Upper lobe of left lung (tissue), 6 donors: ENCODE measurements around the gene ASL. TPM values are rescaled to one million over a fixed set of nuclear protein-coding genes. Genes with fewer than 3 reads are reported as not detected.
A peak's percentile ranks its signal among the peaks of the same experiment; 100 is the strongest.

Source experiments
- ATAC-seq, 2 donors: fragments of 200-7000 bp; cut with Tn5 transposase; one replicate each; pipeline ENCODE4 v1.9.1; 2022; ENCODE audit warnings: mild to moderate bottlenecking in 2 of 2, moderate library complexity in 2 of 2; ENCODE audit not compliant: low FRiP score in 2 of 2
- DNase-seq, 2 donors: peaks; one replicate each; pipeline ENCODE4 v3.0.0-alpha.2; 2019 to 2020
- H3K27ac ChIP-seq, 4 donors: fragments of 200-600 bp; sonication (generic); one replicate each; pipeline ENCODE4 v1.5.1; 2016 to 2019
- H3K27me3 ChIP-seq, 4 donors: fragments of 200-600 bp; sonication (generic); one replicate each; pipeline ENCODE4 v1.5.1; 2017 to 2019
- H3K36me3 ChIP-seq, 4 donors: fragments of 200-600 bp; sonication (generic); one replicate each; pipeline ENCODE4 v1.5.1; 2016 to 2019
- H3K4me1 ChIP-seq, 4 donors: fragments of 200-600 bp; sonication (generic); one replicate each; pipeline ENCODE4 v1.5.1; 2018 to 2019
- H3K4me3 ChIP-seq, 4 donors: fragments of 200-600 bp; sonication (generic); one replicate each; pipeline ENCODE4 v1.5.1; 2017 to 2019; ENCODE audit warnings: mild to moderate bottlenecking in 2 of 4, moderate library complexity in 1 of 4
- H3K9me3 ChIP-seq, 4 donors: fragments of 200-600 bp; sonication (generic); one replicate each; pipeline ENCODE4 v1.5.1; 2018 to 2019
- EP300 ChIP-seq, 4 donors: sonication (generic); formaldehyde crosslinking; IDR thresholded peaks; one replicate each; pipeline ENCODE4 v1.5.1; 2017; ENCODE audit warnings: antibody characterized with exemption in 4 of 4, control low read depth in 2 of 4
- POLR2A ChIP-seq, 4 donors: fragments of 450-650 bp; IDR thresholded peaks; one replicate each; pipeline ENCODE4 v1.5.1; 2016 to 2017; ENCODE audit warnings: antibody characterized with exemption in 4 of 4, mild to moderate bottlenecking in 2 of 4
- POLR2AphosphoS5 ChIP-seq, 2 donors: sonication (generic); formaldehyde crosslinking; IDR thresholded peaks; one replicate each; pipeline ENCODE4 v1.5.1; 2017; ENCODE audit warnings: antibody characterized with exemption in 2 of 2
- WGBS, 2 donors: methylation state at CpG; one replicate each; pipeline ENCODE4 v1.1.5; 2017 to 2018; 5-methylcytosine and 5-hydroxymethylcytosine counted together
- total RNA-seq, 6 donors: library from RNA; depleted of rRNA in 4 of 6; stranded (reverse); fragments of >200 nt in 4 of 6; gene quantifications; one replicate each; pipeline versions ENCODE4 v1.1.0 to v1.2.1, GENCODE V29; 2016 to 2021
- TF ChIP-seq, protein P1 (sequence below), 6 experiments: fragments of 450-650 bp in 4 of 6; fragments of 200-600 bp in 2 of 6; sonication (generic) in 2 of 6; IDR thresholded peaks; one replicate each; pipeline ENCODE4 v1.5.1; 2016 to 2019; ENCODE audit warnings: antibody characterized with exemption in 6 of 6
- donor health status: DM: no; HTN: no; CAD: no; lungs with moderate emphysema.
- donor health status: DM: no; HTN: yes; CAD: no; lungs with severe emphysema.

Gene ASL
- total RNA-seq, 6 donors from 2014 or later, result 45.5 to 101 (median 67.6) TPM

DNA sequence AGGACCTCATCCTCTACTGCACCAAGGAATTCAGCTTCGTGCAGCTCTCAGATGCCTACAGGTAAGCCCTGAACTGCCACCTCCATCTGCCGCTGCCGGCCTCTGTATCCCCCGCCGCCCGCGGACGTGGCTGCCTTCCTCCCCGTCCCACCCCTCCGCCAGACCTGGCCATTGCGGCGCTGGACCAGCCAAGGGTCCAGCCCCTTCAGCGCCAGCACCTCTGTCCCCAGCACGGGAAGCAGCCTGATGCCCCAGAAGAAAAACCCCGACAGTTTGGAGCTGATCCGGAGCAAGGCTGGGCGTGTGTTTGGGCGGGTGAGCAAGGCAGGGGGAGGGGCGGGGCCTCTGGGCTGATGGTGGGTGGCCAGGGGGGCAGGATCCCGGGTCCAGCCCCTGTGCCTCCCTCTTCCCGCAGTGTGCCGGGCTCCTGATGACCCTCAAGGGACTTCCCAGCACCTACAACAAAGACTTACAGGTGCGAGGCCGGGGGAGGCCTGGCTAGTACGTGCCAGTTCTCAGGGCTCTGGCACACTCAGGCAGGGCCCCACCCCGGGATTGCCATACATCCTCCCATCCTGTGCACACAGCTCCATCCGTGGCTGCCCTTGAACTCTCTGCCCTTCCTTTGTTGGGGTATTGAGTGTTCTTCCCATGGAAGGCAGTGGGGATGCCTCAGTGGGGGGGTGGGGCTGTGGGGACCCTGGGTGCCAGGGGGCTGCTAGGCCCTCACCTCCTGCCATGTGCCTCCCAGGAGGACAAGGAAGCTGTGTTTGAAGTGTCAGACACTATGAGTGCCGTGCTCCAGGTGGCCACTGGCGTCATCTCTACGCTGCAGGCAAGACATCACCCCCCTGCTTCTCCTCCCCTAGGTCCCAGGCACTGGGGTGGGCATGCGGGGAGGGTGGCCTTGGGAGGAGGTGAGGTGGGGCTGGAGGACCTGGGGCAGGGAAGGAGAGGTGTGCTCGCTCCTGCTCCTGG, 13.5 kb downstream of the ASL start:
- Histone ChIP-seq H3K27ac (no peak overlapping the region), H3K9me3 (no peaks in the 10 kb centered on the region), H3K4me1 (peaks cover 0 to 11% (median 8%) of the 10 kb centered on the region in 4 donors), H3K36me3 (peaks cover 4 to 52% (median 30%) of the 10 kb centered on the region in 4 donors), H3K4me3 (no peak overlapping the region), H3K27me3 (no peaks in the 10 kb centered on the region)
- ATAC-seq (no peak), DNase-seq (peak in 1 of 2 donors; percentile 77)
- TF ChIP-seq EP300 (IDR thresholded peaks at IDR 0.05) (no peak), POLR2AphosphoS5 (IDR thresholded peaks at IDR 0.05) (no peak), POLR2A (IDR thresholded peaks at IDR 0.05) (no peak)
- TF ChIP-seq, protein P1, sequence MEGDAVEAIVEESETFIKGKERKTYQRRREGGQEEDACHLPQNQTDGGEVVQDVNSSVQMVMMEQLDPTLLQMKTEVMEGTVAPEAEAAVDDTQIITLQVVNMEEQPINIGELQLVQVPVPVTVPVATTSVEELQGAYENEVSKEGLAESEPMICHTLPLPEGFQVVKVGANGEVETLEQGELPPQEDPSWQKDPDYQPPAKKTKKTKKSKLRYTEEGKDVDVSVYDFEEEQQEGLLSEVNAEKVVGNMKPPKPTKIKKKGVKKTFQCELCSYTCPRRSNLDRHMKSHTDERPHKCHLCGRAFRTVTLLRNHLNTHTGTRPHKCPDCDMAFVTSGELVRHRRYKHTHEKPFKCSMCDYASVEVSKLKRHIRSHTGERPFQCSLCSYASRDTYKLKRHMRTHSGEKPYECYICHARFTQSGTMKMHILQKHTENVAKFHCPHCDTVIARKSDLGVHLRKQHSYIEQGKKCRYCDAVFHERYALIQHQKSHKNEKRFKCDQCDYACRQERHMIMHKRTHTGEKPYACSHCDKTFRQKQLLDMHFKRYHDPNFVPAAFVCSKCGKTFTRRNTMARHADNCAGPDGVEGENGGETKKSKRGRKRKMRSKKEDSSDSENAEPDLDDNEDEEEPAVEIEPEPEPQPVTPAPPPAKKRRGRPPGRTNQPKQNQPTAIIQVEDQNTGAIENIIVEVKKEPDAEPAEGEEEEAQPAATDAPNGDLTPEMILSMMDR (IDR thresholded peaks at IDR 0.05), result no peak
- 91 to 98% methylated on average over 17 to 22 of the region's 32 CpGs for WGBS, 2 donors

DNA sequence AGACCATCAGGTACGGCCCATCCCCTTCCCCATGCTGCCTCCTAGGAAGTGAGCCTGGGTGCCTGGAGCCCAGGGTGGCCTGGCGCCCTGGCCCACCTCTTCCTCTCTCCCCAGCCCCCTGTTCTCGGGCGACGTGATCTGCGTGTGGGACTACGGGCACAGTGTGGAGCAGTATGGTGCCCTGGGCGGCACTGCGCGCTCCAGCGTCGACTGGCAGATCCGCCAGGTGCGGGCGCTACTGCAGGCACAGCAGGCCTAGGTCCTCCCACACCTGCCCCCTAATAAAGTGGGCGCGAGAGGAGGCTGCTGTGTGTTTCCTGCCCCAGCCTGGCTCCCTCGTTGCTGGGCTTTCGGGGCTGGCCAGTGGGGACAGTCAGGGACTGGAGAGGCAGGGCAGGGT, 17.0 kb downstream of the ASL start:
- 91 to 97% methylated on average over 15 to 18 of the region's 19 CpGs for WGBS, 2 donors
- Histone ChIP-seq H3K27ac (no peak overlapping the region), H3K4me3 (no peak overlapping the region), H3K9me3 (no peaks in the 10 kb centered on the region), H3K4me1 (no peaks in the 10 kb centered on the region), H3K27me3 (no peaks in the 10 kb centered on the region), H3K36me3 (peaks cover 4 to 27% (median 15%) of the 10 kb centered on the region in 4 donors)
- DNase-seq (peak in 1 of 2 donors; percentile 75), ATAC-seq (peak in 1 of 2 donors; percentile 54)
- TF ChIP-seq POLR2A (IDR thresholded peaks at IDR 0.05), result no peak
- TF ChIP-seq, protein P1 (IDR thresholded peaks at IDR 0.05), result no peak

DNA sequence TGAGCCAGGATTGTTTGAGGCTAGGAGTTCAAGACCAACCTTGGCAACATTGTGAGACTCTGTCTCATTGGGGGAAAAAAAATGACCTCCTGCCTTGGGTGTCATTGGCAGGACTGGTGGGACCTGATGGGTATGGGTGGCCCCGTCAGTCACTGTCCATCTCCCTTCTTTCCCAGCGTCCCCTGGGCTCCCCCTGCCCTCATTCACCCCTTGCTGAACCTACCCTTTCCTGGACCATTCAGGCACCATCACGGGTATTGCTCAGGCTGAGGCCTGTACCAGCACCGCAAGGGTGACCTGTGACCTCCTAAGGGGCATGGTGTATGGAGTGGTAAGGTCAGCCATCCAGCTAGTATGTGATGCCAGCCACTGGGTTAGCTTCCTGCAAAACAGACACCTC, 19.4 kb downstream of the ASL start:
- peak in 1 of 2 donors; percentile 2 for ATAC-seq
- H3K36me3 ChIP-seq, result peaks cover 0 to 14% (median 9%) of the 10 kb centered on the region in 4 donors
- 91 to 98% methylated on average over 4 of the region's 4 CpGs for WGBS, 2 donors

DNA sequence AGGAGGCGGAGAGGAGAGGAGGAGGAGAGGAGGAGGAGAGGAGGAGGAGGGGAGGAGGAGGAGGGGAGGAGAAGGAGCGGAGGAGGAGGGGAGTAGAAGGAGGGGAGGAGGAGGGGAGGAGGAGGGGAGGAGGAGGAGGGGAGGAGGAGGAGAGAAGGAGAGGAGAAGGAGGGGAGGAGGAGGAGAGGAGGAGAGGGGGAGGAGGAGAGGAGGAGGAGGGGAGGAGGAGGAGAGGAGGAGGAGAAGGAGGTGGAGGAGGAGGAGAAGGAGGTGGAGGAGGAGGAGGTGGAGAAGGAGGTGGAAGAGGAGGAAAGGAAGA, 23.6 kb downstream of the ASL start:
- 40% methylated on average over 1 of the region's 2 CpGs; no CpG with 5 or more reads in 1 of the 2 donors for WGBS, 2 donors
- Histone ChIP-seq H3K4me3 (no peak overlapping the region), H3K36me3 (no peaks in the 10 kb centered on the region), H3K4me1 (peaks cover 3 to 15% (median 8%) of the 10 kb centered on the region in 4 donors), H3K27me3 (no peaks in the 10 kb centered on the region), H3K9me3 (no peaks in the 10 kb centered on the region), H3K27ac (peak overlapping the region in 3 of 4 donors; percentile 79 to 93 (median 85))
- TF ChIP-seq POLR2A (IDR thresholded peaks at IDR 0.05), result no peak
- DNase-seq, result no peak
- ATAC-seq, result peak in 1 of 2 donors; percentile 2

More for the DNA sequence above, 19.4 kb downstream of the ASL start:
- no peak for TF ChIP-seq EP300 (IDR thresholded peaks at IDR 0.05)
- TF ChIP-seq, protein P1 (IDR thresholded peaks at IDR 0.05), result no peak
- TF ChIP-seq POLR2AphosphoS5 (IDR thresholded peaks at IDR 0.05), result no peak
- TF ChIP-seq POLR2A (IDR thresholded peaks at IDR 0.05), result no peak
- H3K9me3 ChIP-seq, result no peaks in the 10 kb centered on the region
- no peak overlapping the region for H3K4me3 ChIP-seq
- H3K27me3 ChIP-seq, result no peaks in the 10 kb centered on the region
- H3K4me1 ChIP-seq, result peaks cover 3 to 6% (median 6%) of the 10 kb centered on the region in 4 donors
- no peak for DNase-seq
- H3K27ac ChIP-seq, result no peak overlapping the region

DNA sequence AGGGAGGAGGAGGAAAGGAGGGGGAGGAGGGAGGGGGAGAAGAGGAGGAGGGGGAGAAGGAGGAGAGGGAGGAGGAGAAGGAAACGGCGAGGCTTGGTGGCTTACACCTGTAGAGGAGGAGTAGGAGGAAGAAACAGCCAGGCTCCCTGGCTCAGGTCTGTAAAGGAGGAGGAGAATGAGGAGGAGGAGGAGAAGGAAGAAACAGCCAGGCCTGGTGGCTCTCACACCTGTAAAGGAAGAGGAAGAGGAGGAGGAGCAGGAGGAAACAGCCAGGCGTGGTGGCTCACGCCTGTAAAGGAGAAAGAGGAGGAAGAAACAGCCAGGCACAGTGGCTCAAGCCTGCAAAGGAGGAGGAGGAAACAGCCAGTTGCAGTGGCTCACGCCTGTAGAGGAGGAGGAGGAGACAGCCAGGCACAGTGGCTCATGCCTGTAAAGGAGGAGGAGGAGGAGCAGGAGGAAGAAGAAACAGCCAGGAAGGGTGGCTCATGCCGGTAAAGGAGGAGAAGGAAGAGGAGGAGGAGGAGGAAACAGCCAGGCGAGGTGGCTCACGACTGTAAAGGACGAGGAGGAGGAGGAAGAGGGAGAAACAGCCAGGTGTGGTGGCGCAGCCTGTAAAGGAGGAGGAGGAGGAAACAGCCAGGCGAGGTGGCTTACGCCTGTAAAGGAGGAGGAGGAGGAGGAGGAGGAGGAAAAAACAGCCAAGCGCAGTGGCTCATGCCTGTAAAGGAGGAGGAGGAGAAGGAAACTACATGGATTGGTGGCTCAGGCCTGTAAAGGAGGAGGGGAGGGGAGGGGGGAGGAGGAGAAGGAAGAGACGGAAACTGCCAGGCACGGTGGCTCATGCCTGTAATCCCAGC, 24.2 kb downstream of the ASL start:
- Histone ChIP-seq H3K27me3 (no peaks in the 10 kb centered on the region), H3K4me3 (peak overlapping the region in 3 of 4 donors; percentile 29 to 44 (median 42)), H3K9me3 (no peaks in the 10 kb centered on the region), H3K36me3 (no peaks in the 10 kb centered on the region), H3K27ac (peak overlapping the region; percentile 64 to 93 (median 82)), H3K4me1 (peaks cover 3 to 15% (median 8%) of the 10 kb centered on the region in 4 donors)
- peak in 2 of 4 donors; percentile 22 to 71 for TF ChIP-seq POLR2A (IDR thresholded peaks at IDR 0.05)
- TF ChIP-seq POLR2AphosphoS5 (IDR thresholded peaks at IDR 0.05), result peak in 1 of 2 donors; percentile 39
- TF ChIP-seq, protein P1 (IDR thresholded peaks at IDR 0.05), result no peak
- no peak for TF ChIP-seq EP300 (IDR thresholded peaks at IDR 0.05)
- WGBS, 2 donors, result 1% methylated on average over 14 to 15 of the region's 15 CpGs
- ATAC-seq (peak; percentile 94 to 95), DNase-seq (peak in 1 of 2 donors; percentile 80)
